NCI-H2227 (cell line): ENCODE data around the gene OMG.
"Not testable (repeated sequence)": the region's sequence is repeated elsewhere in the genome, so short reads cannot be mapped to it uniquely, and the experiment has no call there.

Source experiments
- DNase-seq: peaks from one replicate; lab custom pipeline; 2025; ENCODE audit not compliant: unreplicated experiment; lab: John Stamatoyannopoulos, UW

The OMG gene

GRCh38 chr17:31266042-31266441 is 31.0 kb downstream of the OMG start:
- DNase-seq = no peak

DNA sequence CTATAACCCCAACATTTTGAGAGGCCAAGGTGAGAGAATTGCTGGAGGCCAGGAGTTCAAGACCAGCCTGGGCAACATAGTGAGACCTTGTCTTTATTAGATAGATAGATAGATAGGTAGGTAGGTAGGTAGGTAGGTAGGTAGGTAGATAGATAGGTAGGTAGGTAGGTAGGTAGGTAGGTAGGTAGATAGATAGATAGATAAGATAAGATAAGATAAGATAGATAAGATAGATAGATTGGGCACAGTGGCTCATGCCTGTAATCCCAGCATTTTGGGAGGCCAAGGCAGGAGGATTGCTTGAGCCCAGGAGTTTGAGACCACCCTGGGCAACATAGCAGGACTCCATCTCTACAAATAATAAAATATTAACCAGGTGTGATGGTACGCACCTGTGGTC is 34.1 kb downstream of the OMG start:
- DNase-seq = not testable (repeated sequence)

GRCh38 chr17:31261601-31262000 is 35.4 kb downstream of the OMG start:
- DNase-seq = no peak

- no peak for DNase-seq
Observed at GRCh38 chr17:31260151-31260550, 36.9 kb downstream of the OMG start.

- DNase-seq = no peak
Observed at GRCh38 chr17:31256936-31257335, 40.1 kb downstream of the OMG start.

DNA sequence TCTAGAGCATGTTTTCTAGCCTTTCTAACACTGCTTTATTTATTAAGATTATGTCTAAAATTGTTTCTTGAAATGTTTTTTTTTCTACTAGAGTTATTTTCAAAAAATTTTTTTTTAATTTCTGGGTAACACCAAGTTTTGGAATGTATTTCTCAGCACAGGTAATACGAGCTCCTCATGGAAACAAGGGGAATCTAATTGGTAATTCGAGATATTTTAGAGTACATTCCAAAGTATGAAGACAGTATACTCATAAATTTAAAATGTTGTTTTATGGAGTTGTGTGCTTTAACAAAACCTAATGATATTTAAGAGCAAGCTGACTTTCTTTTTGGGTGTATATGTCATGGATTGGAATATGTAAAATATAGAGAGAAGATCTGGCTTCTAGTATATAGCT is 42.4 kb downstream of the OMG start:
- DNase-seq = no peak

DNA sequence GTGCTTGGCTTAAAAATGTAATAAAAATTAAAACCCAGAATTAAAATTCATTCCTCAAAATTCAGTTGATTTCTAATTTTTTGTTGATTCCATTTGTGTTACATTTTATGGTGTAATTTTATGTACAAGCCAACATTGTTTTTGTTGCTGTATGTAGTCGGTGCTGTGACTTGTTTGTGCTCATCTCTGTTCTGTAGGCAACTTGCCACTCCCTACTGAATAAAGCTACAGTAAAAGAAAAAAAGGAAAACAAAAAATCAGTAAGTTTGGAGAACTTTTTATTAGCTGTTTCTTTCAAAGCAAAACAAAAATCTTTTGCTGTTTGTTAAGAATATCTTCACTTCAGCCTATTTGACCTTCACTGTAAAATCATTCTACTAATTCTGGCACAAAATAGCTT is 44.3 kb downstream of the OMG start:
- no peak for DNase-seq

DNA sequence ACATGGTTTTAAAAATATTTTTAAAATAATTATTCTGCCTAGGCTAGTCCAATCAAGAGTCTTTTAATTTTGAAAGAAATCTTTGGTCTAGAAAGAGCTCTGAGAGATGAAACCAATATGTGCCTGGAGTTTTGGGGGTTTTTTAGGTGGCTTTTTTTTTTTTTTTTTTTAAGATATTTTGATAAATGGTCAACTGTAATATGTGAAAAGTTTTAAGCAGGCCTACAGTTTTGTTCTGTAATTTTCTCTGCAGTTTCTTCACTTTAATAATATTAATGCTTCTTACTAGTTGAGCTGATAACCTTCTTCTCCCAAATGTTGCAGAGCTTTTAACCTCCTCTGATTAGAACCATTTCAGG is 45.1 kb downstream of the OMG start:
- no peak for DNase-seq

DNA sequence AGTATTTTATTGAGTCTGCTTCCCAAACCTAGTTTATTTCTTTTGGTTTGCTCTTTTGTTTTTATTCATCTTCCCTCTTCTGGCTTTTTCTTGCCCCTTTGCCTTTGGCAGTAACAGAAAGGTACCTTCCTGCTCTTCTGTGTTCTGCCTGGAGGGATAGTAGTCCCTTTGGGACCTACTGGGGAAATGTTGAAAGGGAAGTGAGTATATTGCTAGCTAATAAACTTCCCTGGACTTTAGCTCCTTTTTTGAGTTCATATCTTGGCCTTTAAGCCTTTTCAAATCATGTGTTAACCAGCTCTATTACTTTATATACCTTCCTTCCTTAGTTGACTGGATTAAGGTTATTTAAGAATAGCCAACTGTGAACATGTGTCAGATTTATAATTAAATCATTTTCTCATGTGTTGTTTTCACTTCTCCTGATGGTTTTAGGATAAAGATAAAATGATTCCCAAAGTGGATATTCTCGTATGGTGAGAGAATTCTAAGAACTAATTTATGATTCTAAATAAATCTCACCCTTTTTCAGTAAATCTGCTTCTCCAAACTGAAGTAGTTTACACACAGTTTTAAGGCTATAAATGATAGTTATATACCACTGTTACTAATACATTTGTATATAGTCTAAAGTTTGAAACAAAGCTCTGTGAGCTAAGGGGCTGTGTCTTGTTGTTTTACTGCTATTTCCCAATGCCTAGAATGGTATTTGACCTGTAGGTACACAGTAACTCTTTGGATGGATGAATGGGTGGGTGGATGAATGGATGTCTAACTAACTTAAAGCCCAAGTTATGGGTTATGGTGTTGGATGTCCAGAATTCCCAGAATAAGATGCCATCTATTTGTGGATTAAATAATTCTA is 45.7 kb downstream of the OMG start:
- no peak for DNase-seq

GRCh38 chr17:31250229-31250628 is 46.8 kb downstream of the OMG start:
- DNase-seq = no peak

GRCh38 chr17:31249835-31250141 is 47.3 kb downstream of the OMG start:
- DNase-seq = no peak

DNA sequence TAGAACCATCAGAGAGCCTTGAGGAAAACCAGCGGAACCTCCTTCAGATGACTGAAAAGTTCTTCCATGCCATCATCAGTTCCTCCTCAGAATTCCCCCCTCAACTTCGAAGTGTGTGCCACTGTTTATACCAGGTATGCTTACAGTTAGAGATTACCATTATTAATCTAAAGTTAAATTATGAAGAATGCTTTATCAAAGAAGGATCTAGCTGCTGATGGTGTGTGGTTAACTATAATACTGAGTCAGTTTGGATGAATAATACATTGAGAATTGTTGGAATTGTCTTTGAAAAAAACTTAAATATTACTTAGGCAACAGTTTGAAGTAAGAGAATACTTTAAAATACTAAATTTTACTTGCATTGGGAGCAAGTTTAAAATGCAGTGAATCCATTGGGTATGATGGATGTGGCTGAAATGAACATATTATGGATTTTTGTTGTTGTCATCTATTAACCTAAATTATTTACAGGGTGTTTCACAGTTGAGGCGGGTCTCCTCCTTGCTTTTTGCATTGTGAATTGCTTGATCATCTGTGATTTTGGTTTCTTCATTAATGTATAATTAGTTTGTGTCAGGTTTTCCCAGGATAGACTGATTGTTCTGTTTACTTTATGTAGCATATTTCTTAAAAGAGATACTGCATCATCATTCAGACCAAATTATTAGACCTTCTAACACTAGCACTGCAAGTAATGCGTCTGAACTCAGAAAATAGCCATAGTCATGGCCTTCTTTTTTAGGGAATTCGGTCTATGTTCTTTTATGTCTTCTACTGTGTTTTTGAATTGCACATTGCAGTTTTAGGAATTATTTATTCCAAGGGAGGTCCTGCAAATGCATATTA is 47.8 kb downstream of the OMG start:
- no peak for DNase-seq
